Right lobe of liver (tissue), 6 donors: ENCODE measurements around the gene CCNI2. TPM values are rescaled to one million over a fixed set of nuclear protein-coding genes. Genes with fewer than 3 reads are reported as not detected.

ENCODE experiments used
- ATAC-seq, 4 donors: fragments of 200-7000 bp; cut with Tn5 transposase; one replicate each; pipeline ENCODE4 v1.9.1; 2020; ENCODE audit warnings: mild to moderate bottlenecking in 4 of 4, moderate library complexity in 4 of 4
- DNase-seq, 3 donors: peaks; one replicate each; pipeline ENCODE4 v3.0.0-alpha.2; 2020
- H3K27ac ChIP-seq, 3 donors: fragments of 200-600 bp; one replicate each; pipeline ENCODE4 v1.8.0; 2022
- H3K27me3 ChIP-seq, 2 donors: fragments of 200-600 bp; one replicate each; pipeline ENCODE4 v1.8.0; 2022
- H3K36me3 ChIP-seq, 4 donors: fragments of 200-600 bp; sonication (generic) in 1 of 4; one replicate each; pipeline versions ENCODE4 v1.5.1 to v1.8.0; 2017 to 2022; ENCODE audit warnings: control low read depth in 1 of 4
- H3K4me1 ChIP-seq, 4 donors: fragments of 200-600 bp; sonication (generic) in 1 of 4; one replicate each; pipeline versions ENCODE4 v1.5.1 to v1.8.0; 2017 to 2022; ENCODE audit warnings: control low read depth in 1 of 4
- H3K4me3 ChIP-seq, 3 donors: fragments of 200-600 bp; one replicate each; pipeline ENCODE4 v1.8.0; 2022
- H3K9me3 ChIP-seq, 4 donors: fragments of 200-600 bp; sonication (generic) in 1 of 4; one replicate each; pipeline versions ENCODE4 v1.5.1 to v1.8.0; 2017 to 2022; ENCODE audit warnings: control low read depth in 1 of 4
- POLR2A ChIP-seq: fragments of 450-650 bp; IDR thresholded peaks from one replicate; pipeline ENCODE4 v1.6.1; 2017; ENCODE audit warnings: antibody characterized with exemption, mild to moderate bottlenecking
- WGBS: methylation state at CpG from one replicate; pipeline ENCODE4 v1.1.6; 2018; ENCODE audit warnings: low coverage, low lambda C conversion rate; ENCODE audit not compliant: insufficient coverage; ENCODE audit errors: missing lambda C conversion rate; 5-methylcytosine and 5-hydroxymethylcytosine counted together
- intact Hi-C, 2 donors: fragments of 100-400 bp; cut with DNase I; formaldehyde crosslinking; loops; one replicate each; pipeline versions ENCODE4 v1.11.2 to v1.14.1; 2022
- total RNA-seq, 6 experiments: library from RNA; depleted of rRNA in 2 of 6; stranded (reverse); fragments of >200 nt in 2 of 6; fragmentation: NEBNext Ultra II Directional in 3 of 6; extraction: Animal tissue kit (Norgen Biotek cat#: 25700) in 3 of 6; gene quantifications; one replicate each; pipeline versions ENCODE4 v1.1.0 to v1.2.4, GENCODE V29; 2016 to 2023
- TF ChIP-seq, protein P1 (sequence below), 4 donors: fragments of 200-600 bp in 3 of 4; fragments of 450-650 bp in 1 of 4; IDR thresholded peaks; one replicate each; pipeline versions ENCODE4 v1.5.1 to v1.8.0; 2016 to 2022; ENCODE audit warnings: antibody characterized with exemption in 4 of 4, mild to moderate bottlenecking in 2 of 4
- donor health status: DM: no; HTN: yes; CAD: no.
- donor health status: DM: no; HTN: no; CAD: no.
- donor health status: DM: no; HTN: no; CAD: no.
- donor health status: DM: no; HTN: yes; CAD: no.
- donor health status: DM: no; HTN: yes; CAD: no.

The CCNI2 gene
- total RNA-seq, 6 experiments from 2014 or later, result 0.11 TPM; not detected in 5

DNA sequence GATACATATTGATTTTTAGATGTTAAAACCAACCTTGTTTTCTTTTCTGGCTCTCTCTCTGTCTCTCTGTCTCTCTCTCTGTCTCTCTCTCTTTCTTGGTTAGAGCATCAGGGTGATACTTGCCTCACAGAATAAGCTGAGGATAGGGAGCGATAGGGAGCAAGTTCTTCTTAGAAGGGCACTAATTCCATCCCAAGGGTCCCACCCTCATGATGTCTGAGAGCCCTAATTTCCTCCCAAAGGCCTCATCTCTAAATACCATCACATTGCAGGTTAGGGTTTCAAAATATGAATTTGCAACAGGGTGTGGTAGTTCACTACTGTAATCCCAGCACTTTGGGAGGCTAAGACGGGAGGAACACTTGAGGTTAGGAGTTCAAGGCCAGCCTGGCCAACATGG is 5.1 kb upstream of the CCNI2 start:
- intact Hi-C loops, result no loop called here
- no peaks in the 10 kb centered on the region for H3K36me3 ChIP-seq
- TF ChIP-seq, protein P1, sequence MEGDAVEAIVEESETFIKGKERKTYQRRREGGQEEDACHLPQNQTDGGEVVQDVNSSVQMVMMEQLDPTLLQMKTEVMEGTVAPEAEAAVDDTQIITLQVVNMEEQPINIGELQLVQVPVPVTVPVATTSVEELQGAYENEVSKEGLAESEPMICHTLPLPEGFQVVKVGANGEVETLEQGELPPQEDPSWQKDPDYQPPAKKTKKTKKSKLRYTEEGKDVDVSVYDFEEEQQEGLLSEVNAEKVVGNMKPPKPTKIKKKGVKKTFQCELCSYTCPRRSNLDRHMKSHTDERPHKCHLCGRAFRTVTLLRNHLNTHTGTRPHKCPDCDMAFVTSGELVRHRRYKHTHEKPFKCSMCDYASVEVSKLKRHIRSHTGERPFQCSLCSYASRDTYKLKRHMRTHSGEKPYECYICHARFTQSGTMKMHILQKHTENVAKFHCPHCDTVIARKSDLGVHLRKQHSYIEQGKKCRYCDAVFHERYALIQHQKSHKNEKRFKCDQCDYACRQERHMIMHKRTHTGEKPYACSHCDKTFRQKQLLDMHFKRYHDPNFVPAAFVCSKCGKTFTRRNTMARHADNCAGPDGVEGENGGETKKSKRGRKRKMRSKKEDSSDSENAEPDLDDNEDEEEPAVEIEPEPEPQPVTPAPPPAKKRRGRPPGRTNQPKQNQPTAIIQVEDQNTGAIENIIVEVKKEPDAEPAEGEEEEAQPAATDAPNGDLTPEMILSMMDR (IDR thresholded peaks at IDR 0.05), result no peak
- TF ChIP-seq POLR2A, result no peak
- ATAC-seq (no peak), DNase-seq (no peak)
- 79% methylated on average over 2 of the region's 2 CpGs for WGBS
- H3K4me3 ChIP-seq, result no peak overlapping the region
- H3K27ac ChIP-seq, result no peak overlapping the region
- no peaks in the 10 kb centered on the region for H3K9me3 ChIP-seq
- H3K27me3 ChIP-seq, result peaks cover 0 to under 1% of the 10 kb centered on the region in 2 donors
- peaks cover 0 to 7% (median 0%) of the 10 kb centered on the region in 4 donors for H3K4me1 ChIP-seq

DNA sequence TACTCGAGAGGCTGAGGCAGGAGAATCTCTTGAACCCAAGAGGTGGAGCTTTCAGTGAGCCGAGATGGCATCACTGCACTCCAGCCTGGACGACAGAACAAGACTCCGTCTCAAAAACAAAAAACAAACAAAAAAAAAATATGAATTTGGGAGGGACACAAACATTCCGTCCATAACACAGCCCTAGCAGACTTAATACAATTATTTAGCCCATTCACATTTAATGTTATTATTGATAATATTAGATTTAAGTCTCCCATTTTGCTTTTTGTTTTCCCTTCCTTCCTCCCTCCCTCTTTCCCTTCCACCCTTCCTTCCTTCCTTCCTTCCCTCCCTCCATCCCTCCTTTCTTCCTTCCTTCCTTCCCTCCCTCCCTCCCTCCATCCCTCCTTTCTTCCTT is 4.6 kb upstream of the CCNI2 start:
- peaks cover 0 to 5% of the 10 kb centered on the region in 2 donors for H3K27me3 ChIP-seq
- no peaks in the 10 kb centered on the region for H3K9me3 ChIP-seq
- intact Hi-C loops, result no loop called here
- H3K4me3 ChIP-seq, result no peak overlapping the region
- H3K36me3 ChIP-seq, result no peaks in the 10 kb centered on the region
- DNase-seq, result no peak
- H3K4me1 ChIP-seq, result peaks cover 0 to 7% (median 0%) of the 10 kb centered on the region in 4 donors
- no peak overlapping the region for H3K27ac ChIP-seq
- 82% methylated on average over 2 of the region's 5 CpGs for WGBS
- TF ChIP-seq POLR2A, result no peak
- TF ChIP-seq, protein P1 (IDR thresholded peaks at IDR 0.05), result no peak
- ATAC-seq, result no peak

DNA sequence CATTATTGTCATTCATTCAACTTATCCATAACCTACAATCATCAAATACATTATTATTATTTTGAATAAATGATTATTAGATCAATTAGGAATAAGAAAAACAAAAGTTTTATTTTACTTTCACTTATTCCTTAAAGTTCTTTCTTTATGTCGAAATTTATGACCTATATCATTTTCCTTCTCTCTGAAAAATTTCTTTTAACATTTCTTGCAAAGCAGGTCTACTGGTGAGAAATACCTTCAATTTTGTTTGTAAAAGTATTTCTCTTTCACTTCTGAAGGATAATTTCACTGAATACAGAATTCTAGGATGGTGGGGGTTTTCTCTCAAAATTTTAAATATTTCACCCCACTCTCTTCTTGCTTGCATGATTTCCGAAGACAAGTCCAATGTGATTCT is 2.6 kb upstream of the CCNI2 start:
- Histone ChIP-seq H3K4me3 (no peak overlapping the region), H3K27me3 (peaks cover 0 to 11% of the 10 kb centered on the region in 2 donors), H3K4me1 (peaks cover 0 to 5% (median 0%) of the 10 kb centered on the region in 4 donors), H3K9me3 (no peaks in the 10 kb centered on the region), H3K27ac (no peak overlapping the region), H3K36me3 (no peaks in the 10 kb centered on the region)
- ATAC-seq (no peak), DNase-seq (no peak)
- TF ChIP-seq, protein P1 (IDR thresholded peaks at IDR 0.05), result no peak
- no peak for TF ChIP-seq POLR2A
- intact Hi-C loops, result no loop called here
- 51% methylated on average over 2 of the region's 2 CpGs for WGBS

DNA sequence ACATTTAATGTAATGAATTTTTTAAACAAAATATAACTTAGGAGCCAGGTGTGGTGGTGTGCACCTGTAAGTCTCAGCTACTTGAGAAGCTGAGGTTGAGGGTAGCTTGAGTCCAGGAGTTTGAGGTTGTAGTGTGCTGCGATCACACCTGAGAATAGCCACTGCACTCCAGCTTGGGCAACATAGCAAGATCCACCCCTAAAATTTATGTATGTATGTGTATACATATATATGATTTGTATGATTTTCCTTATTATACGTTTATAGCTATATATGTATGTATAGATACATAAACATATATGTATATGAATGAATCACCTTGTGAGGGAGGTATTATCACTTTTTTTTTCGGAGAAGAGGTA is 653 bp upstream of the CCNI2 start:
- H3K4me1 ChIP-seq, result peaks cover 0 to 5% (median 0%) of the 10 kb centered on the region in 4 donors
- no peak for TF ChIP-seq POLR2A
- TF ChIP-seq, protein P1 (IDR thresholded peaks at IDR 0.05), result no peak
- peaks cover 0 to 11% of the 10 kb centered on the region in 2 donors for H3K27me3 ChIP-seq
- no peak for ATAC-seq
- no peaks in the 10 kb centered on the region for H3K9me3 ChIP-seq
- H3K36me3 ChIP-seq, result no peaks in the 10 kb centered on the region
- intact Hi-C loops, result no loop called here
- WGBS, result 26% methylated on average over 3 of the region's 3 CpGs
- no peak for DNase-seq
- H3K4me3 ChIP-seq, result no peak overlapping the region
- H3K27ac ChIP-seq, result no peak overlapping the region
